Measurements from ENCODE around the gene PODXL2. TPM values are rescaled to one million over a fixed set of nuclear protein-coding genes. Genes with fewer than 3 reads are reported as not detected.
A peak's percentile ranks its signal among the peaks of the same experiment; 100 is the strongest.

PODXL2 gene
- total RNA-seq, 4 donors from 2014 or later = 3.2 to 9.4 (median 8.0) TPM

DNA sequence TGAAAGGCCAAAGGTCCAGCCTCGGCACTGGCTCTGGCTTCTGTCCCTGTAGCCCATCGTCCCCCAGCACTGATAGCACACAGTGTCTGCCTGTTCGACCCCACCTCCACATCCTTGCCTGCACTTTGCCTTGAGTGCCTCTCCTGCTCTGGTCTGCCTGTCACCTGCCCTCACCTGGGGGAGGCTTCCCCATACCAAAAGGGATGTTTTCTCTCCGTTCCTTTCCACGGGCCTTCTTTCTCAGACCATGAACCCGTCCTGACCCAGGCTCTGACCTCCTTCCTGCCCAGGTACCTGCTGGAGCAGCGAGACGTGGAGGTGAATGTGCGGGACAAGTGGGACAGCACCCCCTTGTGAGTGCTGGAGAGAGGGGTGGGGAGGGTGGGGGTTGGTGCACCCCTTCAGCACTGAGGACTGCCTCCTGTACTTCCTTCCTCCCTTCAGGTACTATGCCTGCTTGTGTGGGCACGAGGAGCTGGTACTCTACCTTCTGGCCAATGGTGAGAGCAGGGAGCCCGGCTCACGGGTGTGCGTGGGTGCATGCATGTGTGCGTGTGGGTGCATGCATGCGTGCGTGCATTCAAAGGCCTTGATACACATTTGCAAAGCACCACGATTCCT lies 45.2 kb downstream of the PODXL2 start:
- Histone ChIP-seq H3K36me3 (no peaks in the 10 kb centered on the region), H3K27ac (no peak overlapping the region), H3K4me3 (replicated peaks in 1 of 3) (peak overlapping the region in 1 of 3 donors; percentile 97), H3K9me3 (no peaks in the 10 kb centered on the region), H3K4me1 (peaks cover 14% of the 10 kb centered on the region in 2 donors), H3K27me3 (no peaks in the 10 kb centered on the region)
- intact Hi-C loops (cut with DNase I) = loop anchor here (5.0 kb wide), 1 partner anchor 77 kb away; the partner anchor contains the start of gene MCM2
- TF ChIP-seq POLR2A (IDR thresholded peaks at IDR 0.05) = no peak
- TF ChIP-seq, protein P1, sequence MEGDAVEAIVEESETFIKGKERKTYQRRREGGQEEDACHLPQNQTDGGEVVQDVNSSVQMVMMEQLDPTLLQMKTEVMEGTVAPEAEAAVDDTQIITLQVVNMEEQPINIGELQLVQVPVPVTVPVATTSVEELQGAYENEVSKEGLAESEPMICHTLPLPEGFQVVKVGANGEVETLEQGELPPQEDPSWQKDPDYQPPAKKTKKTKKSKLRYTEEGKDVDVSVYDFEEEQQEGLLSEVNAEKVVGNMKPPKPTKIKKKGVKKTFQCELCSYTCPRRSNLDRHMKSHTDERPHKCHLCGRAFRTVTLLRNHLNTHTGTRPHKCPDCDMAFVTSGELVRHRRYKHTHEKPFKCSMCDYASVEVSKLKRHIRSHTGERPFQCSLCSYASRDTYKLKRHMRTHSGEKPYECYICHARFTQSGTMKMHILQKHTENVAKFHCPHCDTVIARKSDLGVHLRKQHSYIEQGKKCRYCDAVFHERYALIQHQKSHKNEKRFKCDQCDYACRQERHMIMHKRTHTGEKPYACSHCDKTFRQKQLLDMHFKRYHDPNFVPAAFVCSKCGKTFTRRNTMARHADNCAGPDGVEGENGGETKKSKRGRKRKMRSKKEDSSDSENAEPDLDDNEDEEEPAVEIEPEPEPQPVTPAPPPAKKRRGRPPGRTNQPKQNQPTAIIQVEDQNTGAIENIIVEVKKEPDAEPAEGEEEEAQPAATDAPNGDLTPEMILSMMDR (IDR thresholded peaks at IDR 0.05) = no peak
- DNase-seq = no peak
- 90 to 91% methylated on average over 17 of the region's 17 CpGs for WGBS, 2 donors

DNA sequence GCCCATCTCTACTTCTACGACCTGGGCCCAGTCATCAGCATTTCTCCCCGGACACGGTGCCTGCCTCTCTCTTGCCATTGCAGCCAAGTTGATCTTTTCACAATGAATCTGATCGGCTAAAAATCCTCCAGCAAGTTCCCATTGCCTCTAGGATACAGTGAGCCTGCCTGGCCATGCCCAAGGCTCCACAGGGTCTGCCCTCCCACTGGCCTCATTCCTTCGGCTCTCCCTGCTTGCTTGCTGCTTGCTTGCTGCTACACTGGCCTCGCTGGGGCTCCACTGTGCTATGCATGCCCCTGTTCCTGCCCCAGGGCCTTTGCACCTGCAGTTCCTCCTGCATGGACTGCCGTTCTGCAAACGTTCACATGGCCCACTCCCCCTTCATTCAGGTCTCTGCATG lies 45.8 kb downstream of the PODXL2 start:
- Histone ChIP-seq H3K4me3 (replicated peaks in 1 of 3) (no peak overlapping the region), H3K27me3 (no peaks in the 10 kb centered on the region), H3K4me1 (peaks cover 14% of the 10 kb centered on the region in 2 donors), H3K9me3 (no peaks in the 10 kb centered on the region), H3K36me3 (no peaks in the 10 kb centered on the region), H3K27ac (no peak overlapping the region)
- intact Hi-C loops (cut with DNase I) = loop anchor here (5.0 kb wide), 1 partner anchor 77 kb away; the partner anchor contains the start of gene MCM2
- WGBS, 2 donors = 88 to 91% methylated on average over 8 of the region's 8 CpGs
- TF ChIP-seq, protein P1 (IDR thresholded peaks at IDR 0.05) = no peak
- TF ChIP-seq POLR2A (IDR thresholded peaks at IDR 0.05) = no peak
- DNase-seq = peak in 1 of 2 donors; percentile 1

- WGBS, 2 donors = 91% methylated on average over 18 to 21 of the region's 29 CpGs
- Histone ChIP-seq H3K27me3 (no peaks in the 10 kb centered on the region), H3K36me3 (no peaks in the 10 kb centered on the region), H3K27ac (no peak overlapping the region), H3K4me3 (replicated peaks in 1 of 3) (no peak overlapping the region), H3K9me3 (no peaks in the 10 kb centered on the region), H3K4me1 (peaks cover 14% of the 10 kb centered on the region in 2 donors)
- intact Hi-C loops (cut with DNase I) = no loop called here
- DNase-seq = peak in 1 of 2 donors; percentile 1
- TF ChIP-seq, protein P1 (IDR thresholded peaks at IDR 0.05) = no peak
- no peak for TF ChIP-seq POLR2A (IDR thresholded peaks at IDR 0.05)
Observed at GRCh38 chr3:127675651-127676391, 46.8 kb downstream of the PODXL2 start.

DNA sequence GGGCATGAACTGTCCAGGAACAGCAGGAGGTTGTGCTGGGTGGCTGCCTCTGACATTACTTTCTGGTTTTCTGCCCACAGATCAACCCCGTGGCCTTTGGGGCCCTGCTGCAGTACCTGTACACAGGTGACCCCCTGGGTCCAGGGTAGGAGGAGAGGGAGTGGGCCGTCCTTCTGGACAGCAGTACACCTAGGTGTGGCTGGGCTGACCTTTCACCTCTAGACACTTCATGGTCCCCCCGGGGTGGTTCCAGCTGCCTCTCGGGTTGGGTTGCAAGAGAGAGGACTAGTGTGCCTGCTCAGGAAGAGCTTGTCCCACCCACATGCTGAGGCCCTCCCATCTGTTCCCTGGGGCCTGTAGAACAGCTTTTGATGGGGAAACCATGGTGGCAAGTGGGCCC lies 47.5 kb downstream of the PODXL2 start:
- Histone ChIP-seq H3K27me3 (no peaks in the 10 kb centered on the region), H3K9me3 (no peaks in the 10 kb centered on the region), H3K4me1 (peaks cover 13 to 14% of the 10 kb centered on the region in 2 donors), H3K27ac (no peak overlapping the region), H3K4me3 (replicated peaks in 1 of 3) (no peak overlapping the region), H3K36me3 (no peaks in the 10 kb centered on the region)
- DNase-seq = peak in 1 of 2 donors; percentile 0
- 83 to 87% methylated on average over 2 to 4 of the region's 4 CpGs for WGBS, 2 donors
- intact Hi-C loops (cut with DNase I) = no loop called here
- TF ChIP-seq POLR2A (IDR thresholded peaks at IDR 0.05) = no peak
- TF ChIP-seq, protein P1 (IDR thresholded peaks at IDR 0.05) = no peak

- peak in 1 of 2 donors; percentile 0 for DNase-seq
- TF ChIP-seq POLR2A (IDR thresholded peaks at IDR 0.05) = no peak
- TF ChIP-seq, protein P1 (IDR thresholded peaks at IDR 0.05) = no peak
- no peak overlapping the region for H3K27ac ChIP-seq
- intact Hi-C loops (cut with DNase I) = no loop called here
- H3K4me1 ChIP-seq = peaks cover 8 to 10% of the 10 kb centered on the region in 2 donors
- H3K9me3 ChIP-seq = no peaks in the 10 kb centered on the region
- no peaks in the 10 kb centered on the region for H3K36me3 ChIP-seq
- no peaks in the 10 kb centered on the region for H3K27me3 ChIP-seq
- no peak overlapping the region for H3K4me3 ChIP-seq (replicated peaks in 1 of 3)
- 97 to 98% methylated on average over 16 to 19 of the region's 21 CpGs for WGBS, 2 donors
Observed at GRCh38 chr3:127676921-127677351, 48.0 kb downstream of the PODXL2 start.
